ENCODE data around the gene COPS9. TPM values are rescaled to one million over a fixed set of nuclear protein-coding genes. Genes with fewer than 3 reads are reported as not detected.

COPS9 gene
- polyA plus RNA-seq, 1 donor (not counting 4 experiments of a cell fraction or from before 2014, with no cell fraction given) = 399 TPM

- no peaks in the 10 kb centered on the region for H3K36me3 ChIP-seq (ENCODE audit: control insufficient read depth in 2 of 2, extremely low read depth in 1 of 2, insufficient read depth in 2 of 2, low read length in 2 of 2)
- no peak overlapping the region for H3K9ac ChIP-seq (ENCODE audit: control insufficient read depth, extremely low read depth, insufficient read depth, low read length)
- H3K79me2 ChIP-seq (ENCODE audit: control insufficient read depth, insufficient read depth, low read length) = no peaks in the 10 kb centered on the region
- H3K9me3 ChIP-seq (ENCODE audit: control insufficient read depth, low read depth, low read length) = peaks cover 3% of the 10 kb centered on the region
- no peak overlapping the region for H3K27ac ChIP-seq (ENCODE audit: control insufficient read depth, insufficient read depth, low read length)
- no peaks in the 10 kb centered on the region for H4K20me1 ChIP-seq (ENCODE audit: control insufficient read depth, extremely low read depth, insufficient read depth, low read length)
- FAIRE-seq (no peak), DNase-seq (ENCODE audit: low read depth, low spot score) (no peak)
- dilution Hi-C loops (cut with MboI; ENCODE audit: extremely low pct_ligation_motif_present, low sequenced_read_pairs) = no loop called here
- H3K4me3 ChIP-seq (ENCODE audit: control insufficient read depth in 2 of 3, extremely low read depth in 1 of 3, insufficient read depth in 2 of 3, low read depth in 1 of 3, low read length in 3 of 3) = no peak overlapping the region
- no peaks in the 10 kb centered on the region for H3K9me1 ChIP-seq (ENCODE audit: control insufficient read depth, extremely low read depth, insufficient read depth, low read length)
- H3K27me3 ChIP-seq (ENCODE audit: control insufficient read depth, extremely low read depth, insufficient read depth, low read length) = peaks cover 18% of the 10 kb centered on the region
- no peak for TF ChIP-seq EZH2 (IDR thresholded peaks at IDR 0.05; ENCODE audit: low read length)
- no peak for TF ChIP-seq CTCF (optimal IDR thresholded peaks at IDR 0.05 in 1 of 3, IDR thresholded peaks at IDR 0.05 in 1 of 3, conservative IDR thresholded peaks at IDR 0.05 in 1 of 3; ENCODE audit: extremely low read depth in 1 of 3, insufficient read depth in 2 of 3, low read length in 3 of 3)
- no peak overlapping the region for H2AFZ ChIP-seq (ENCODE audit: control insufficient read depth, low read length)
- H3K4me1 ChIP-seq (ENCODE audit: control insufficient read depth, extremely low read depth, insufficient read depth, low read length) = no peaks in the 10 kb centered on the region
- H3K4me2 ChIP-seq (ENCODE audit: control insufficient read depth, extremely low read depth, insufficient read depth, low read depth, low read length) = no peak overlapping the region
Observed at GRCh38 chr2:240168546-240169361, 32.6 kb upstream of the COPS9 start.

- FAIRE-seq = no peak
- no peak overlapping the region for H3K27ac ChIP-seq (ENCODE audit: control insufficient read depth, insufficient read depth, low read length)
- H3K4me3 ChIP-seq (ENCODE audit: control insufficient read depth in 2 of 3, extremely low read depth in 1 of 3, insufficient read depth in 2 of 3, low read depth in 1 of 3, low read length in 3 of 3) = no peak overlapping the region
- H2AFZ ChIP-seq (ENCODE audit: control insufficient read depth, low read length) = no peak overlapping the region
- no peaks in the 10 kb centered on the region for H3K36me3 ChIP-seq (ENCODE audit: control insufficient read depth in 2 of 2, extremely low read depth in 1 of 2, insufficient read depth in 2 of 2, low read length in 2 of 2)
- H3K79me2 ChIP-seq (ENCODE audit: control insufficient read depth, insufficient read depth, low read length) = no peaks in the 10 kb centered on the region
- H4K20me1 ChIP-seq (ENCODE audit: control insufficient read depth, extremely low read depth, insufficient read depth, low read length) = no peaks in the 10 kb centered on the region
- H3K4me1 ChIP-seq (ENCODE audit: control insufficient read depth, extremely low read depth, insufficient read depth, low read length) = no peaks in the 10 kb centered on the region
- TF ChIP-seq EZH2 (IDR thresholded peaks at IDR 0.05; ENCODE audit: low read length) (no peak), CTCF (optimal IDR thresholded peaks at IDR 0.05 in 1 of 3, IDR thresholded peaks at IDR 0.05 in 1 of 3, conservative IDR thresholded peaks at IDR 0.05 in 1 of 3; ENCODE audit: extremely low read depth in 1 of 3, insufficient read depth in 2 of 3, low read length in 3 of 3) (no peak)
- no peak for DNase-seq (ENCODE audit: low read depth, low spot score)
- no peak overlapping the region for H3K9ac ChIP-seq (ENCODE audit: control insufficient read depth, extremely low read depth, insufficient read depth, low read length)
- no peak overlapping the region for H3K4me2 ChIP-seq (ENCODE audit: control insufficient read depth, extremely low read depth, insufficient read depth, low read depth, low read length)
- H3K9me1 ChIP-seq (ENCODE audit: control insufficient read depth, extremely low read depth, insufficient read depth, low read length) = no peaks in the 10 kb centered on the region
- H3K27me3 ChIP-seq (ENCODE audit: control insufficient read depth, extremely low read depth, insufficient read depth, low read length) = peaks cover 18% of the 10 kb centered on the region
- dilution Hi-C loops (cut with MboI; ENCODE audit: extremely low pct_ligation_motif_present, low sequenced_read_pairs) = no loop called here
- H3K9me3 ChIP-seq (ENCODE audit: control insufficient read depth, low read depth, low read length) = peaks cover 3% of the 10 kb centered on the region
Observed at GRCh38 chr2:240168041-240168440, 31.9 kb upstream of the COPS9 start.

All from keratinocyte (primary cell).